NOMO-1 (cell line): Measurements from ENCODE around the gene NOS1AP.

Experiments used
- DNase-seq, 2 experiments: peaks; one replicate each; lab custom pipeline; 2025; ENCODE audit not compliant: unreplicated experiment in 2 of 2; lab: John Stamatoyannopoulos, UW

NOS1AP gene

DNA sequence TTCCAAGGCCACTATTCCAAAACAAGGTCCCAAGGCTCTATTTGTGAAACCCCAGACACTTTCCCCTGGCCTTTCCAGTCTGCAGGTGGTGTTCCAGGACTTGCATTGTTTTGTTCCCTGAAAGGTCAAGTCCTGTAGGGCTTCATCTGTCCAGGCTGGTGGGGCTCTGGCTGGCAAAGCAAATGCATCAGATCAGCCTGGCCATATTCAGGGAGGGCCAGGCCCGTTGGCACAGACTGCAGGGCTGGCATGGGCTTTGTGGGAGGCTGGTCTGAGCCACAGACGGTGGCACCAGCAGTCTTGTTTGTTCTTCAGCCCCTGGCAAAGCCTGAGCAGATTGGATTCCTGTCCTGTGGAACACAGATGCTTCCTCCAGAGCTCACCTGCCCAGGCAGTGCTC lies 214.2 kb downstream of the NOS1AP start:
- no peak for DNase-seq

DNA sequence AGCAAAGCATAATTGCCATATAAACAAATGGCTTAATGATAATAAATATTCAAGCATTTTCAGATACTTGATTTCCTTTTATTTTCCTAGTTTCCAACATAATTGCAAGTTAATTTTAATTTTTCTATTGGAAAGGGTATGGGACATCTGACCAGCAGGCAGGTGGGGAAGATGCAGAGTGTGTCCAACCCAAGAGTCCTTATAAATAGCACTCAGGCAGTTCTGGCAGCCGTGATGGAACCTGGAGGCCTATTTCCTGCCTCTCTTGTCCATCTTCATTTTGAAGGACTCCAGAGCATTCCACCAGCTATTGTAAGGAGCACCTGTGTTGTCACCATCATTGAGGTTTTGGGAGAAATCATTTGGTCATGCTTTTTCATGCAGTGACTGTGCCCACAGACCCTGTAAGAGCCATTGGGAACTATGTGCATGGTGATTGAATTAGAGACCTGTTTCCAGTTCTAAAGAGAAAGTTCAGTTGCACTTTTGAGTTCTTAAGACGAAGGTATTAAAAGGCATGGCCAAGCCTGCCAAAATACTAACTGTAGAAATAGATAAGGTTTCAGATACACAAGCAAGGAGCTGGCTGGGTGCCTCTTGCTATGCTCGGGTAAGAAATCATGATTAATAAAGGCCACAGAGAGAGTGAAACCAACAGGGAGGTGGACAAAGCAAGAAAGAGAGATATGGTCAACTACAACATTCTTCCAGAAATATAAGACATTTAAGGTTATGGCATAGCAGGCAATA lies 214.9 kb downstream of the NOS1AP start:
- no peak for DNase-seq

DNA sequence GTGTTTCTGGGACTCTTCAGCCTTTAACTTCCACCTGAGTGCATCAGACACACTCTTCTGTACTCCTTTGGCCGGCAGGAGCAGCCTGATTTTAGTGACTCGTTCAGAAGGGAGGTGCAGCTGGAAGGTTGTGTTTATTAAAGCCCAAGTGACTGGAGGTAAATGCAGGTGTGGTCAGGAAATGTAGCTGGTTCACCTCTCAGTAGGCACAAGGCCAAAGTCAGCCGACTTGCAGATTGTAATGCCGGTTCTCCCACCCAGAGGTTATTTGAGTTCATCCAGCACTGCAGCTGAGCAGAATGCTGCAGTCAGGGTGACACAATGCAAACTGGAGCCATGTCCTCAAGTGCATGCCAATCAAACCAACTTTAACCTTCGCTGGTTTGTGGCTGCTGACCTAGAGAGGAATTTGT lies 215.7 kb downstream of the NOS1AP start:
- DNase-seq = no peak

DNA sequence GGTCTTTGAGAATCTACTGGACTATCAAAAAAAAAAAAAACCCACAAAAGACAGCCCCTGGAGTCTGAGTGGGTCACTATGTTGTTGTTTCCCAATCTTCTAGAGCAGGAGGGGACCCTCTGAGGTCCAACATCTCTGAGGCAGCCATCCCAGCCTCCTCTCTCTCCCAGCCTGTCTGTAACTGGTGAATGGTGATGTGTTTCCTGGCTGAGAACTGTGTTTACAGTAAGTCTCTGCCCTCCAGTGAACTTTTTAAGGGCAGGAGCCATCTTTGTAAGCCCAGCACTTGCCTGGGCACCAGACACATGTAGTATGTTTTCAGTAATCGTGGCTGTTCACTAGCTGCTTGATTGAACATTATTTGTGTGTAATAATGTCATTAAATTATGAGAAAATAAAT lies 221.5 kb downstream of the NOS1AP start:
- DNase-seq = no peak

DNA sequence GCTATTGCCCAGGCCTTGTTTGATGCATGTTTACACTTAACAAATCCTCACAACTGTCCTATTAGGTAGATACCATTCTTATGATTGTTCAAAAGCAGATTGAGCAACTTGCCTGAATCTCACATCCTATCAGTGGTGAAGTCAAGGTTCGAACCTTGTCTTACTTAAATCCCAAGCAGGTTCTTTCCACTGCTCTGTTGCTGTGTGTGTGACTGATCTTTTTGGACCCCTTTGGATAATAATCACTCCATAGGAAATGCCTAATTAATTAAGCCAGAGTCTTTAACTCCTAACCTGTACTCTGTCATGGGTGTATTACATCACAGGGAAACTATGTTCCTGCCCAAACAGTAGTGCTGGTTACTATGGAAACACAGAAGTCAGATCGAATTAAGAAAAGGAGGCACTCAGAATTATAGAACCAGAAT lies 222.9 kb downstream of the NOS1AP start:
- DNase-seq = no peak

DNA sequence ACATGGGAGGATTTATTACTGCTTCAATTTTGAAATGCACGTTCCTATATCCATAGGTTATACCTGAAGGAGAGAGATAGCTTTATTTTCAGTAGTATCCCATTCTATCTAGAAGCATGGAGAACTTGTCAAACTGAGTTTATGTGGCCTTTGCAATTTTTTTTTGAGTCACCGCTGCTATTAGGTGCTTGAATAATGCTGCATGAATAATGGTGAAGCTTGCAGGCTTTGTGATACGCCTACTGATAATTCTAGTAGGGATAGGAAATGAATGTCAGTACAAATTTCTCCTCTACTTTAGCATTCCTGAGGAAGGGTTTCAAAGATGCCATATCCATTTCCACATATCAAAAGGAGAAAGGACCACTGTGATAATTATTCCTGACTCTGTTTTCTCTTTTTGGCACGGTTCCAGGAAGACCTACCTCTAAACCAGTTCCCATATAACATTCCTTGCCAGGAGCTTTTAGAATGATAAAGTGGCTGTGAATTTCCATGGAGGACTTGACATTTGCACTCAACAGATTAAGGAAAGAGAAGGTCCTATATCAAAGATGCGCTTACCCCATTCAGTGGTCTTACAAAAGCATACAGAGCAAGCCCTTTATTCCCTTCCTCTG lies 223.7 kb downstream of the NOS1AP start:
- no peak for DNase-seq

DNA sequence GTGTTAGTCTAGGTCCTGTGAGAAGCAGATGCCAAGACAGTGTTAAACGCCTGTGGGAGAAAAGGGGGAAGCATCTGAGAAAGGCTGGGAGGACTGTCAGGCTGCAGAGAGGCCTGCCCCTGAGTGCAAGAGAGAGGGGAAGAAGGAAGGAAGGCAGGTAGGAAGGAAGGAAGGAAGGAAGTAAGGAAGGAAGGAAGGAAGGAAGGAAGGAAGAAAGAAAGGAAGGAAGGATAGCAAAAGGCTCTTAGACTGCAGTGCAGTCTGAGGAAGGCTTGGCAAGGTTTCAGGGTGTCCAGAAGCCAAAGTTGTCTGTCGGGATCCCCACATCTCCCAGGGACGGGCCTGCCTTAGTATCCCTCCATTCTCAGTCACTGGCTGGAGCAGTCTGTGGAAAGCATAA lies 224.5 kb downstream of the NOS1AP start:
- DNase-seq = no peak

DNA sequence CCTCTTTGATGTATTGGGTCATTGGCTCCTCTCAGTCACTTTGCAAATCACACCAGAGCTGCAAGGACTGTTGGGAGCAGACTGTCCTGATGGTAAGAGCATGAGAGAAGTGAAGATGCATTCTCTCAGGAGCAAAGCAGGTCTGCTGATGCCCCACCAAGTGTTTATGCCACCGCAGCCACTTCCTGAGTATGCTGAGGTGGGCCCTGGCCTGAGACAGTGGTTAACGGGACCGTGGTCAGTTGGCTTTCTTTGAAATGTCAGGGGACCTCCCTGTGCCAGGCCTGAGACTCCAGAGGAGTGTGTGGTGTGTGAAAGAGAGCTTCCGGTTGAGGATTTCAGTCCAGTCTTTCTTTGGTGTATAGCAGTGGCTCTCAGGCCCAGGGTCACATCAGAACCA lies 227.7 kb downstream of the NOS1AP start:
- DNase-seq = no peak

DNA sequence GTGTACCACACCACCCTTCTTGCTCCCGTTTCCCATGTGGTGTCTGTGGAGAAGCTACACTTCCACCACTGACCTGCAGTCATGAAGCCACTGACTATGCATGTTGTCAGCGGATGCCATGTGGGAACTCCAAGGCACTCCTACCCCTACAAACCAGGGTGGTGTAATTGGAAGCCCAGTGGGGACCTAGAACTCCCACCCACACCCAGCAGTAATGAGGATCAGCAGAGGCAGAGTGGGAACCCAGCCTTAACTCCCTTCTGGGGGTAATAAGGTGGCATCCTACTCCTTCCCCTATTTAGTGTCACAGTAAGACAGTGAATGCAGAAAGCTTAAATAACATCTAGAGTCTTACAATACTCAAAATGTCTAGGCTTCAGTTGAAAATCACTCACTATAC lies 228.8 kb downstream of the NOS1AP start:
- no peak for DNase-seq

DNA sequence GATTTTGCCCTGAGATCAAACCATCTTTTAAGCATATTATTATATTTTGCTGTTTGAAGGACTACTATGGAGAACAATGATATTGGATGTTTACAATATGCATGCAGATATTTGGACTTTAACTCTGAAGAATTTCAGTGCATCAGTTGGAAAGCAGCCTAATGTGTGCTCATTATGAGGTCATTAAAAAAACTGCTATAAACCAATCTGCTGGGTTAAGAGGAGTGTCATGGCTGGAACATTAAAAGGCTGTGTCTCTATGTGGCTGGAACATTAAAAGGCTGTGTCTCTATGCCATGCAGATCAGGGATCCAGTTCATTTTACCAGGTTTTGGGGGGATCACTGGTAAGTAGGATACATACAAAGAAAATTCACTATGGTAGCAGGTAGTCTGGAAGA lies 229.5 kb downstream of the NOS1AP start:
- DNase-seq = no peak

DNA sequence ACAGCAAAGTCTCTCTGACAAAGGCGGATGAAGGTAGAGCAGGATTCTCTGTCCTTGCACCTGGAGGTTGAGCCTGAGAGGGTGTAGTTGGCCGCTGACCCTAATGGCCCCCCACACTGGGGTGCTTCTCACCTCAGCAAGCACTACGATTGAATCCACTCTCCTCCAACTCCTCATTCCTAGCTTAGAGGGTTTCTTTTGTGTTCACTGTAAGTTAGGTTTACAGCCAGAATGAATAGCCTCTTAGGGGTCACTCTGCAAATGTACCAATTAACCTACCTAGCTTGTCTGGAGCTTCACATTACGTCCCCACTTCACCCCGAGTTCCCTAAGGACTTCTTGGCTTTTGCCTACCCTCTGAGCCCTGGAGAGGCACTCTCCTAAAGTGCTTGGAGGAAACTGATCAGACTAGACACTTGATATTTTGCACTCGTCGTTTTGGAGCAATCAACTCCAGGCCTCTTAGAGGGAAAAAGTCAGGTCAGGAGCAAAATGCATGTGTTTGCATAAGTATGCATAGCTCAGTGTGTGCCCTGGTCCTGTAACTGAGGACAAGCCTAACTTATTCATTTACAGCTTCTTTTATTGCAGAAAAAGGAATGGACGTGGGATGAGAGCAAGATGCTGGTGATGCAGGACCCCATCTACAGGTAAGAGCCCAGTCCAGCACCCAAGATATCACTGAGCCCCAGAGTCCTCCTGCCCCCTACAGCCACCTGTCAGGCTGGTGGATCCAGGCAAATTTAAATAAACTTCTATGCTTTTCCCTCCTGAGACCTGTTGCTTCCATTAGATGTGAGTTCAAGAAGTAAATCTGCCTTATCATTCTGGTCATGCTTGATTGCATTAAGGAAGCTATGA lies 230.8 kb downstream of the NOS1AP start:
- DNase-seq = no peak

DNA sequence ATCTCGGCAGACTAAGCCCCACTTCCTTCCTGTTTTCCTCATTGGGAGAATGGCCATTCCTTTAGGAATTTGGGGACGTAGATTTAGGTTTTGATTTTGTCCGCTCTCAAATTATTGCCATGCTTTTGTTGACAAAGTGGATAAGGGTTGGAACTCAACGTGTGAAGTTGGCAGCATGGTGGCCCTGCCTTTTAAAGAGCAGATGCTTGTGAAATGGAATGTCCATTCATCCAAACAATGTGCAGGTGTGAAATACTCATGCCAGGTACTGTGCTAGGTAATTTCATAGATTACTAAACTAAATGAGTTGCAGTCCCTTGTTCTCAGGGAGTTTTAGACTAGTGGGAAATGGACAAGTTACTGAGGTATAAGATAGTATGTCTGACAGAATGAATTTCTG lies 232.2 kb downstream of the NOS1AP start:
- DNase-seq = no peak

DNA sequence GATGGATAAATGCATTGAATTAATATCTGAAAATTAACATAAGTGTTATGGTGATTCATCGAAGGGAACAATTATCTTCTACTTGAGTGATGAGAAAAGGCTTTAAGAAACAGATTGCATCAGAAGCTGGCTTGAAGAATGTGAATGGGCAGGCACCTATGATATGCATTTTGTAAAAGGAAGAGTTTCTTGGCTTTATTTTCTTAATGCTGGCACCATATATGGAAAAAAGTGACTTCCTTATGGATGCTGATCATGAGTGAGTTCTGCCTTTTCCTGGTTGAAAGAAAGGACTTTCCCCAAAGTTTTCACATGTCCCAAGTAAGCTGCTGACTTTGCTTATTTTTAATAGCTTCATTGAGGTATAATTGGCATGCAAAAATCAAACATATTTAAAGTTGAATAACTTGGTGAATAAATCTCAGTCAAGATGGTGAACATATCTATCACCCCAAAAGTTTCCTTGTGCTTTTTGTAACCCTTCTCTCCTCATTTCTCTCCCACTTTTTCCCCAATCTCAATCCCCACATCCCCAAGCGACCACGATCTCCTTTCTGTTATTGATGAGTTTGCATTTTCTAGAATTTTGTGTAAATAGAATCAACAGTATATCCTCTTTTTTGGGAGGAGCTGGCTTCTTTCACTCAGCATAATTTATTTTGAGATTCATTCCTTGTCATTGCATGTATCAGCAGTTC lies 233.0 kb downstream of the NOS1AP start:
- no peak for DNase-seq

DNA sequence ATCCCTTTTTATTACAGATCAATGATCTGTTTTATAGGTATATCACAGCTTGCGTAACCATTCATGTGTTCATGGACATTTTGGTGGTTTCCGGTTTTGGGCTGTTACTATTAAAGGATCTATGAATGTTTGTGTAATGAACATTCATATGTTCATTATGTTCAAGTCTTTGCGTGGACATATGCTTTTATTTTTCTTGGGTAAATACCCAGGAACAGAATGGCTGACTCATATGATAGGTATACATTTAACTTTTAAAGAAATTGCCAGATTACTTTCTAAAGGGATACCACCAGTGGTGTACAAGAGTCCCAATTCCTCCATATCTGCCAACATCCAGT lies 233.5 kb downstream of the NOS1AP start:
- DNase-seq = no peak

DNA sequence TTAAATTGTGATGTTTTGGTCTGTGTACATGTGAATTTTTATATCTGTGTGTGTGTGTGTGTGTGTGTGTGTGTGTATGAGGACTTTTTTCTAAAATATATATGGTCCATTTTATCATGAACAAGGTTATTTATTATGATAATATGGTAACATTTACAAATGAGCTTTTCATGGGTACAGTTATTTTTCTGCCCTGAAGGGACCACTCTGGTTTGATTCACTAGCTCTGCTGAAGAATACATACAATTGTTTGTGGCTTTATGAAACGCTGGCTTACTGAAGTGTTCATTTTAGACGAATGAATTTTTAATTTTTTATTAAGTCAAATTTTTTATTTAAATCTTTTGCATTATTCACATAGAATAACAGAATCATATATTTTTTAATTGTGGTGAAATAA lies 235.2 kb downstream of the NOS1AP start:
- no peak for DNase-seq

DNA sequence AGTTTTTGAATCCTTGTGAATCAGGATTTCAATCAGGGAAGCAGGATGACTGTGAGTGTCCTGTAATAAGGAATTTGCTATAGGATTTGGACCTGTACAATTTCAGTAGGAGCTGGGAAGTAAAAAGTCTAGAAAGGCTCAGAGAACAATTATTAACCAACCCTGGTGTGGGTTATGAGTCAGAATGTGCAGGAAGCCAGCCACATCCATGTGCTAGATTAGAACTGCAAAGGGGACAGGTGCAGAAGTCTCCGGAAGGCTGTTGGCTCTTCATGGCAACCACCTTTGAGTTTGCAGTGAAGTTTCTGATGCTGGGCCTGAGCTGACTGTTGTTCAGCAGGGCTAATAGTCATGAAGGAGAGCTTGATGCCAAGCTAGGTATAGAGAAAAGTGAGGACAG lies 236.5 kb downstream of the NOS1AP start:
- no peak for DNase-seq

DNA sequence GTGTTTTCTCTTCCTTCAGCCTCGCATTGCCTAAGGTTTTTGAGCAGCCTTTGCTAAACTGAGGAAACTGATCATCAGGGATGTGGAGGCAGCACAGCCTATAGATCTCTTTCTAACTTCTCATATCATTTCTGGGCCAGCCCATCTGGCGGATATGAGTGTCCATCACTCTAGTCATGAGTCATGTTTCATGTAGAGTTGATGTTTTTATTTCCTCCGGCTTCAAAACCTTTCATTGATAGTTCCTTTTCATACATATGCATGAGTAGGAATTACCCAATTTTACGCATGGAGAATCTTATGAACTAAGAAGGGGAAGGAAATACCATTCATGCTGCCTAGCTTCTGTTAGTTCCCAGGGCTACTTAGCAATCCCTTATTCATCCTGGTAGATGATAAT lies 240.8 kb downstream of the NOS1AP start:
- DNase-seq = peak; percentile 31 to 88

DNA sequence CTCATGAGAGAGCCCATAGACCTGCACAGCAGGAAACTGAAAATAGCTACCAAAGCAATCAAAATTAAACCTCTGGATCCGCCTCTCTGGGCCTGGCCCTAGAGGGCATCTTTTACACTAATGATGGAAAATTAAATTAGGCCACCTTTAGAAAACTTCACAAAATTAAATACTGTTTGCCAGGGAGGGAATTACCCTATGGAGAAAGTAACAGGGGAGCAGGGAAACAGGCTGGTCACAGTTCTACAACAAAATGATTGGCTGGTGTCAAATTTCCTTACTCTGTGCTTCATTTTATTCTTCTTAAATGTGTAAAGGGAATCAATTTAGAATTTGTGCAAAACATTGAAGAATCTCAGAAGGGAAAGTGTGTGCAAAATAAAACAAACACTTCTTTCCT lies 244.7 kb downstream of the NOS1AP start:
- DNase-seq = no peak

DNA sequence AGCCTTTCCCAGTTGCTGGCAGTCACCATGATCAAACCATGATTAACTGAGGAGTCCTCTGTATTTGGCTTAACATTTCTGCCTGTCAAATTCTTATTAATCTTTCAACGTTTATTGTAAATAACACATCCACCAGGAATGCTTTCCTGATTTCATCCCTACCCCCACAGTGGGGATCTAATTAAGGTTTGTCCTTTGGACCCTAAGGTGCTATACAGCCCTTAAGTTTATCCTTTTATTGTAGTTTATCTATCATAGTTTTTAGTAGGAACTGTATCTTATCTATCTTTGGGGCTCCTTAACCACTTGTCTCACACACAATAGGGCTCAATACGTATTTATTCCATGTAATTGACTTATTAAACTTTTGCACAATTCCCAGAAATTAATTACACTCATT lies 246.2 kb downstream of the NOS1AP start:
- no peak for DNase-seq

DNA sequence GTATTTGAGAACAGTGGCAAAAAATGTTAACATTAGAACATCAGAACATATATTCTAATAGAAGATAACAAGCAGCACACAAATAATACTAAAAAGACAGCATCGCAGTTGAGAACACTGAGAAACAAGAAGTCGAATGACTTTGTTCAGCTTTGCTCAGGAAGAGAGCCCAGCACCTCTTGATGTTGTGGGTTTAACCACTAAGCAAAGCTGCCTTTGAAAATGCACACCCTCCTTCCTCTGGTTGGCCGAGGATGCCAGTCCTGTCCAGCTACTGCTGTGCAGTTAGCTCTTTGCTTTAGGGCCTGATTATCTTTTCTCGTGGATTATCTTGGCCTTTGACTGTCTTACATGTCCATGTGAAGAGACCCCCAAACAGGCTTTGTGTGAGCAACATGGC lies 246.7 kb downstream of the NOS1AP start:
- no peak for DNase-seq

DNA sequence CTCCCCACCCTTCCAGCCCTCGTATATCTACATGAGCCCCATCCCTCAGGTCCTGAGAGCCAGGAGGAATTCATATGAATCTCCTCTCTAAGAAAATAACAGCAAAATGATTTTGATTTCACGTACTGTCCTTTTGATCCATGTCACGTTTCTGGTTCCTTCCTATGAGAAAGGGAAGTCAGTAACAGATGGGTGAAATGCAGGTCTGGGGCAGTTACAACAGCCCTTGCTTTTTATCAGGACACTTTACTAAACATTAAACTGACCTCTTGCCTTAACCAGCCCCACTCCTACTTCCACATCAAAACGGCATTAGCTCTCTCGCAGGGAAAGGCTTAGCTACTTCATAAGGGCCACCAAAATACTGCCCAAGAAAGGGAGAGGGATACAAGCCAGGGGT lies 248.1 kb downstream of the NOS1AP start:
- no peak for DNase-seq
